Body of pancreas (tissue), 4 donors: ENCODE measurements around the gene CEP112.

Source experiments
- CTCF ChIP-seq, 7 experiments: fragments of 450-650 bp in 4 of 7; fragments of 200-600 bp in 3 of 7; sonication (generic) in 3 of 7; IDR thresholded peaks; one replicate each; pipeline ENCODE4 v1.5.1; 2016 to 2019; ENCODE audit warnings: antibody characterized with exemption in 7 of 7
- POLR2A ChIP-seq, 3 donors: fragments of 450-650 bp; IDR thresholded peaks; one replicate each; pipeline ENCODE4 v1.6.1; 2016; ENCODE audit warnings: antibody characterized with exemption in 3 of 3, mild to moderate bottlenecking in 2 of 3

GRCh38 chr17:65988451-65988850, 203.5 kb downstream of the CEP112 start:
- TF ChIP-seq CTCF (IDR thresholded peaks at IDR 0.05) (no peak), POLR2A (IDR thresholded peaks at IDR 0.05) (no peak)
